Esophagus muscularis mucosa (tissue), 4 donors: Measurements from ENCODE around the gene TMEM8B. TPM values are rescaled to one million over a fixed set of nuclear protein-coding genes. Genes with fewer than 3 reads are reported as not detected.
"Not testable (repeated sequence)": the region's sequence is repeated elsewhere in the genome, so short reads cannot be mapped to it uniquely, and the experiment has no call there.

Source experiments
- DNase-seq: peaks from one replicate; pipeline ENCODE4 v3.0.0-alpha.2; 2017; ENCODE audit errors: extremely low spot score
- H3K27ac ChIP-seq, 4 donors: fragments of 200-600 bp; sonication (generic); replicated peaks in 1 of 4; 1 replicate in 3 of 4; 2 replicates in 1 of 4; pipeline ENCODE4 v1.5.1; 2016 to 2019; ENCODE audit warnings: mild to moderate bottlenecking in 1 of 4
- H3K27me3 ChIP-seq, 4 donors: fragments of 200-600 bp; sonication (generic); one replicate each; pipeline versions ENCODE4 v1.5.1 to v1.6.0; 2016 to 2019
- H3K36me3 ChIP-seq, 4 donors: fragments of 200-600 bp; sonication (generic); one replicate each; pipeline ENCODE4 v1.5.1; 2016 to 2019
- H3K4me1 ChIP-seq, 4 donors: fragments of 200-600 bp; sonication (generic); one replicate each; pipeline ENCODE4 v1.5.1; 2016 to 2019
- H3K4me3 ChIP-seq, 4 donors: fragments of 200-600 bp; sonication (generic); 1 replicate in 2 of 4; 2 replicates in 2 of 4; pipeline ENCODE4 v1.5.1; 2016 to 2019; ENCODE audit warnings: mild to moderate bottlenecking in 4 of 4, moderate library complexity in 1 of 4
- H3K9me3 ChIP-seq, 4 donors: fragments of 200-600 bp; sonication (generic); 1 replicate in 3 of 4; 2 replicates in 1 of 4; pipeline ENCODE4 v1.5.1; 2016 to 2019
- CTCF ChIP-seq, 3 experiments: fragments of 200-600 bp in 2 of 3; fragments of 450-650 bp in 1 of 3; sonication (generic) in 2 of 3; IDR thresholded peaks; one replicate each; pipeline ENCODE4 v1.5.1; 2017 to 2019; ENCODE audit warnings: antibody characterized with exemption in 3 of 3, mild to moderate bottlenecking in 2 of 3, moderate library complexity in 1 of 3
- EP300 ChIP-seq: sonication (generic); formaldehyde crosslinking; IDR thresholded peaks from one replicate; pipeline ENCODE4 v1.6.1; 2017; ENCODE audit warnings: antibody characterized with exemption
- POLR2A ChIP-seq: fragments of 450-650 bp; IDR thresholded peaks from one replicate; pipeline ENCODE4 v1.6.1; 2017; ENCODE audit warnings: antibody characterized with exemption, moderate library complexity, mild to moderate bottlenecking, low read depth
- POLR2AphosphoS5 ChIP-seq, 2 donors: sonication (generic); formaldehyde crosslinking; IDR thresholded peaks; one replicate each; pipeline ENCODE4 v1.6.1; 2017; ENCODE audit warnings: antibody characterized with exemption in 2 of 2
- WGBS: methylation state at CpG from one replicate; pipeline ENCODE4 v1.1.5; 2018; 5-methylcytosine and 5-hydroxymethylcytosine counted together
- intact Hi-C: fragments of 100-400 bp; cut with DNase I; formaldehyde crosslinking; loops from one replicate; pipeline ENCODE4 v1.15.1; 2023
- small RNA-seq, 3 donors: library from RNA; depleted of rRNA; stranded (forward); fragments of <200 nt; gene quantifications; one replicate each; pipeline ENCODE3, GENCODE V24; 2016
- total RNA-seq, 4 donors: library from RNA; depleted of rRNA; stranded (reverse); fragments of >200 nt; gene quantifications; one replicate each; pipeline versions ENCODE4 v1.1.0 to v1.2.1, GENCODE V29; 2016

TMEM8B gene
- total RNA-seq, 4 donors from 2014 or later: 10.0 to 27.0 (median 20.3) TPM

- WGBS: 77% methylated on average over 10 of the region's 10 CpGs
- intact Hi-C loops: no loop called here
- peak overlapping the region in 2 of 4 donors; percentile 4 to 23 for H3K4me3 ChIP-seq
Measured at GRCh38 chr9:35911690-35912089, 82.7 kb downstream of the TMEM8B start.

GRCh38 chr9:35912791-35913400 lies 83.9 kb downstream of the TMEM8B start:
- Histone ChIP-seq H3K27ac (peak overlapping the region in 3 of 4 donors; percentile 7 to 30 (median 22)), H3K9me3 (no peaks in the 10 kb centered on the region), H3K27me3 (no peaks in the 10 kb centered on the region), H3K36me3 (no peaks in the 10 kb centered on the region), H3K4me3 (peak overlapping the region in 3 of 4 donors; percentile 3 to 14 (median 14)), H3K4me1 (peaks cover 47 to 61% (median 55%) of the 10 kb centered on the region in 4 donors)
- WGBS: 91% methylated on average over 10 of the region's 10 CpGs
- DNase-seq: no peak
- intact Hi-C loops: no loop called here
- no peak for TF ChIP-seq POLR2A
- no peak for TF ChIP-seq POLR2AphosphoS5 (IDR thresholded peaks at IDR 0.05)
- TF ChIP-seq CTCF (IDR thresholded peaks at IDR 0.05): no peak
- no peak for TF ChIP-seq EP300

More at GRCh38 chr9:35911690-35912089, 82.7 kb downstream of the TMEM8B start:
- Histone ChIP-seq H3K4me1 (peaks cover 58 to 66% (median 60%) of the 10 kb centered on the region in 4 donors), H3K27ac (peak overlapping the region; percentile 50 to 97 (median 92)), H3K36me3 (no peaks in the 10 kb centered on the region), H3K9me3 (no peaks in the 10 kb centered on the region), H3K27me3 (no peaks in the 10 kb centered on the region)
- DNase-seq: no peak
- TF ChIP-seq CTCF (IDR thresholded peaks at IDR 0.05) (no peak), POLR2AphosphoS5 (IDR thresholded peaks at IDR 0.05) (peak in 1 of 2 donors; percentile 6)

- DNase-seq, H3K27me3 ChIP-seq, H3K36me3 ChIP-seq, intact Hi-C loops, H3K9me3 ChIP-seq, H3K27ac ChIP-seq: not testable (repeated sequence)
- Histone ChIP-seq H3K4me3 (peak overlapping the region in 1 of 4 donors; percentile 14), H3K4me1 (peaks cover 46 to 61% (median 54%) of the 10 kb centered on the region in 4 donors)
Measured at GRCh38 chr9:35913429-35913828, 84.4 kb downstream of the TMEM8B start.

- H3K4me1 ChIP-seq: peaks cover 41 to 52% (median 51%) of the 10 kb centered on the region in 4 donors
- no peaks in the 10 kb centered on the region for H3K27me3 ChIP-seq
- no peak overlapping the region for H3K4me3 ChIP-seq
- TF ChIP-seq POLR2AphosphoS5 (IDR thresholded peaks at IDR 0.05): peak; percentile 33 to 37
- no peak for TF ChIP-seq CTCF (IDR thresholded peaks at IDR 0.05)
- 40% methylated on average over 7 of the region's 9 CpGs for WGBS
- no peak for DNase-seq
- intact Hi-C loops: no loop called here
- H3K36me3 ChIP-seq: no peaks in the 10 kb centered on the region
- H3K27ac ChIP-seq: peak overlapping the region; percentile 30 to 58 (median 35)
- H3K9me3 ChIP-seq: no peaks in the 10 kb centered on the region
Measured at GRCh38 chr9:35914301-35914807, 85.3 kb downstream of the TMEM8B start.

Small RNA genes lying within 50 kb of the gene (small RNA-seq; reads per million reads assigned to genes)
- 0 reads per million in 3 donors for gene HINT2

Other genes with a start within 250 kb of the TMEM8B start
- 10 to 100 TPM; 48.2 to 80.6 (median 63.4) TPM for gene TESK1, start 224.0 kb upstream of the TMEM8B start, total RNA-seq
- gene CD72, start 210.8 kb upstream of the TMEM8B start, total RNA-seq: 1 to 10 TPM in 2 of 4 donors, not detected in 2; 1.4 to 2.2 TPM
- under 1 TPM in 3 of 4 donors, not detected in 1; 0.40 to 0.83 (median 0.83) TPM for gene SIT1, start 178.3 kb upstream of the TMEM8B start, total RNA-seq
- 1,000 to 10,000 TPM; 1,899 to 6,162 (median 2,510) TPM for gene RMRP, start 171.2 kb upstream of the TMEM8B start, total RNA-seq
- gene CCDC107, start 170.9 kb upstream of the TMEM8B start, total RNA-seq: 100 to 1,000 TPM in 2 of 4 donors, 10 to 100 TPM in 2; 68.4 to 117 (median 104) TPM
- 1 to 10 TPM; 1.3 to 3.3 (median 1.7) TPM for gene ARHGEF39, start 164.0 kb upstream of the TMEM8B start, total RNA-seq
- gene CA9, start 155.3 kb upstream of the TMEM8B start, total RNA-seq: 1 to 10 TPM in 1 of 4 donors, not detected in 3; 2.2 TPM
- gene TPM2, start 139.3 kb upstream of the TMEM8B start, total RNA-seq: over 10,000 TPM in 3 of 4 donors, 1,000 to 10,000 TPM in 1; 8,856 to 14,576 (median 12,022) TPM
- 1,000 to 10,000 TPM in 3 of 4 donors, 100 to 1,000 TPM in 1; 934 to 1,435 (median 1,196) TPM for gene TLN1, start 97.0 kb upstream of the TMEM8B start, total RNA-seq
- 10 to 100 TPM; 65.6 to 97.3 (median 85.4) TPM for gene CREB3, start 96.6 kb upstream of the TMEM8B start, total RNA-seq
- 10 to 100 TPM; 44.0 to 67.8 (median 55.5) TPM for gene GBA2, start 80.0 kb upstream of the TMEM8B start, total RNA-seq
- 10 to 100 TPM; 22.0 to 31.8 (median 26.8) TPM for gene RGP1, start 79.9 kb upstream of the TMEM8B start, total RNA-seq
- gene MSMP, start 75.0 kb upstream of the TMEM8B start, total RNA-seq: 1 to 10 TPM in 1 of 4 donors, not detected in 3; 1.3 TPM
- 10 to 100 TPM; 22.0 to 35.9 (median 29.7) TPM for gene NPR2, start 37.6 kb upstream of the TMEM8B start, total RNA-seq
- 1 to 10 TPM in 1 of 4 donors, under 1 TPM in 3; 0.65 to 2.0 (median 0.83) TPM for gene SPAG8, start 17.0 kb upstream of the TMEM8B start, total RNA-seq
- gene HINT2, start 14.2 kb upstream of the TMEM8B start, total RNA-seq: 10 to 100 TPM; 23.4 to 32.4 (median 27.5) TPM
- gene FAM221B, start 496 bp upstream of the TMEM8B start, total RNA-seq: not detected
- not detected for gene OR13J1, start 41.2 kb downstream of the TMEM8B start, total RNA-seq
- 10 to 100 TPM in 2 of 4 donors, 1 to 10 TPM in 2; 3.7 to 53.0 (median 15.6) TPM for gene HRCT1, start 77.0 kb downstream of the TMEM8B start, total RNA-seq
- gene SPAAR, start 80.3 kb downstream of the TMEM8B start, total RNA-seq: 1 to 10 TPM; 2.1 to 5.7 (median 2.8) TPM
- not detected for gene OR2S2, start 128.9 kb downstream of the TMEM8B start, total RNA-seq
- 10 to 100 TPM; 16.6 to 24.2 (median 19.0) TPM for gene RECK, start 207.7 kb downstream of the TMEM8B start, total RNA-seq